ENCODE measurements around the gene CDON. TPM values are rescaled to one million over a fixed set of nuclear protein-coding genes. Genes with fewer than 3 reads are reported as not detected.

Gene CDON
- polyA plus RNA-seq, 3 donors = 0.01 TPM; not detected in 2

GRCh38 chr11:126102436-126102981 lies 39.8 kb upstream of the CDON start:
- no peak overlapping the region for H3K4me3 Mint-ChIP-seq
- Histone ChIP-seq H4K20me1 (ENCODE audit: insufficient read depth, low read length) (no peaks in the 10 kb centered on the region), H3K27me3 (ENCODE audit: control insufficient read depth in 2 of 2, insufficient read depth in 2 of 2, low read length in 2 of 2) (no peaks in the 10 kb centered on the region), H3K36me3 (replicated peaks in 1 of 2; ENCODE audit: control insufficient read depth in 1 of 2, insufficient read depth in 2 of 2, low read length in 2 of 2) (no peaks in the 10 kb centered on the region), H3K9me3 (replicated peaks in 1 of 2; ENCODE audit: control insufficient read depth in 1 of 2, insufficient read depth in 1 of 2, low read length in 2 of 2) (no peaks in the 10 kb centered on the region), H3K79me2 (ENCODE audit: insufficient read depth, low read length) (no peaks in the 10 kb centered on the region), H3K4me1 (ENCODE audit: control insufficient read depth in 1 of 2, insufficient read depth in 2 of 2, low read length in 2 of 2) (no peaks in the 10 kb centered on the region), H3K9ac (ENCODE audit: insufficient read depth, low read length, poor library complexity, severe bottlenecking) (no peak overlapping the region), H3K27ac (ENCODE audit: low read depth in 1 of 2, low read length in 2 of 2) (no peak overlapping the region), H3K4me3 (replicated peaks in 1 of 3; ENCODE audit: low read depth in 2 of 3, low read length in 3 of 3) (no peak overlapping the region), H2AFZ (ENCODE audit: insufficient read depth, low read depth, low read length, poor library complexity, severe bottlenecking) (no peak overlapping the region), H3K4me2 (replicated peaks; ENCODE audit: extremely low read depth, low read length, poor library complexity, severe bottlenecking) (no peak overlapping the region)
- no peaks in the 10 kb centered on the region for H3K36me3 Mint-ChIP-seq
- peaks cover 2 to 7% (median 3%) of the 10 kb centered on the region in 3 donors for H3K27me3 Mint-ChIP-seq (ENCODE audit: low read depth in 3 of 3)
- peak overlapping the region in 1 of 7 donors; percentile 2 for H3K27ac Mint-ChIP-seq
- WGBS (ENCODE audit: insufficient coverage) = 65% methylated on average over 7 of the region's 7 CpGs
- no peak for DNase-seq
- TF ChIP-seq CTCF (IDR thresholded peaks at IDR 0.05) = no peak
- H3K9me3 Mint-ChIP-seq = peaks cover 0 to 3% (median 0%) of the 10 kb centered on the region in 7 donors
- intact Hi-C loops (cut with micrococcal nuclease) = no loop called here
- H3K4me1 Mint-ChIP-seq = peaks cover 15% of the 10 kb centered on the region

GRCh38 chr11:126101930-126102283 lies 39.2 kb upstream of the CDON start:
- 93% methylated on average over 3 of the region's 5 CpGs for WGBS (ENCODE audit: insufficient coverage)
- H3K79me2 ChIP-seq (ENCODE audit: insufficient read depth, low read length) = no peaks in the 10 kb centered on the region
- peaks cover 0 to 2% (median 0%) of the 10 kb centered on the region in 7 donors for H3K9me3 Mint-ChIP-seq
- no peaks in the 10 kb centered on the region for H4K20me1 ChIP-seq (ENCODE audit: insufficient read depth, low read length)
- no peaks in the 10 kb centered on the region for H3K36me3 ChIP-seq (replicated peaks in 1 of 2; ENCODE audit: control insufficient read depth in 1 of 2, insufficient read depth in 2 of 2, low read length in 2 of 2)
- no peak overlapping the region for H3K4me3 Mint-ChIP-seq
- H3K9me3 ChIP-seq (replicated peaks in 1 of 2; ENCODE audit: control insufficient read depth in 1 of 2, insufficient read depth in 1 of 2, low read length in 2 of 2) = no peaks in the 10 kb centered on the region
- no peak overlapping the region for H3K4me3 ChIP-seq (replicated peaks in 1 of 3; ENCODE audit: low read depth in 2 of 3, low read length in 3 of 3)
- no peaks in the 10 kb centered on the region for H3K27me3 ChIP-seq (ENCODE audit: control insufficient read depth in 2 of 2, insufficient read depth in 2 of 2, low read length in 2 of 2)
- no peak overlapping the region for H3K4me2 ChIP-seq (replicated peaks; ENCODE audit: extremely low read depth, low read length, poor library complexity, severe bottlenecking)
- H3K27ac ChIP-seq (ENCODE audit: low read depth in 1 of 2, low read length in 2 of 2) = no peak overlapping the region
- H3K4me1 ChIP-seq (ENCODE audit: control insufficient read depth in 1 of 2, insufficient read depth in 2 of 2, low read length in 2 of 2) = no peaks in the 10 kb centered on the region
- no peak overlapping the region for H2AFZ ChIP-seq (ENCODE audit: insufficient read depth, low read depth, low read length, poor library complexity, severe bottlenecking)
- no peak overlapping the region for H3K9ac ChIP-seq (ENCODE audit: insufficient read depth, low read length, poor library complexity, severe bottlenecking)
- no peak overlapping the region for H3K27ac Mint-ChIP-seq
- peaks cover 3 to 7% (median 4%) of the 10 kb centered on the region in 3 donors for H3K27me3 Mint-ChIP-seq (ENCODE audit: low read depth in 3 of 3)
- TF ChIP-seq CTCF (IDR thresholded peaks at IDR 0.05) = no peak
- intact Hi-C loops (cut with micrococcal nuclease) = no loop called here
- peaks cover 15% of the 10 kb centered on the region for H3K4me1 Mint-ChIP-seq
- no peak for DNase-seq
- H3K36me3 Mint-ChIP-seq = no peaks in the 10 kb centered on the region

Measured in CD14-positive monocyte (primary cell).